Loucy (cell line): ENCODE results near the gene GLT6D1.

Source experiments
- H2AFZ ChIP-seq: fragments of 200-600 bp; sonication (generic); 2 replicates; pipeline ENCODE4 v1.6.0; 2016; ENCODE audit warnings: antibody characterized with exemption, mild to moderate bottlenecking, low read length, moderate library complexity
- H3F3A ChIP-seq: fragments of 200-600 bp; 2 replicates; pipeline ENCODE4 v1.6.0; 2016; ENCODE audit warnings: antibody characterized with exemption, low read depth, mild to moderate bottlenecking
- H3K27me3 ChIP-seq: fragments of 200-600 bp; sonication (generic); 2 replicates; pipeline ENCODE4 v1.6.1; 2014; ENCODE audit warnings: low read length, mild to moderate bottlenecking; ENCODE audit not compliant: insufficient read depth, poor library complexity, severe bottlenecking
- H3K36me3 ChIP-seq: fragments of 200-600 bp; sonication (generic); 2 replicates; pipeline ENCODE4 v1.6.1; 2016; ENCODE audit warnings: low read length; ENCODE audit not compliant: insufficient read depth
- H3K4me1 ChIP-seq: fragments of 200-600 bp; sonication (generic); 2 replicates; pipeline ENCODE4 v1.5.1; 2014; ENCODE audit warnings: low read length, mild to moderate bottlenecking; ENCODE audit not compliant: insufficient read depth, poor library complexity, severe bottlenecking
- H3K4me2 ChIP-seq: fragments of 200-600 bp; sonication (generic); 2 replicates; pipeline ENCODE4 v1.6.0; 2014; ENCODE audit warnings: antibody characterized with exemption, low read length, low read depth, mild to moderate bottlenecking; ENCODE audit not compliant: poor library complexity, severe bottlenecking
- H3K4me3 ChIP-seq: fragments of 200-600 bp; sonication (generic); 2 replicates; pipeline ENCODE4 v1.5.1; 2014; ENCODE audit warnings: low read length, mild to moderate bottlenecking, mixed read lengths; ENCODE audit not compliant: poor library complexity, severe bottlenecking
- H3K79me2 ChIP-seq: fragments of 200-600 bp; sonication (generic); 2 replicates; pipeline ENCODE4 v1.6.1; 2014; ENCODE audit warnings: low read length; ENCODE audit not compliant: insufficient read depth
- H3K9ac ChIP-seq: fragments of 200-600 bp; sonication (generic); 2 replicates; pipeline ENCODE4 v1.6.0; 2014; ENCODE audit warnings: mild to moderate bottlenecking, low read depth, low read length, moderate library complexity; ENCODE audit not compliant: poor library complexity, severe bottlenecking
- H3K9me2 ChIP-seq: fragments of 200-600 bp; sonication (generic); replicated peaks from 2 replicates; pipeline ENCODE4 v1.6.1; 2016; ENCODE audit warnings: low read depth, low read length, mixed read lengths
- H3K9me3 ChIP-seq: fragments of 200-600 bp; sonication (generic); 2 replicates; pipeline ENCODE4 v1.6.1; 2014; ENCODE audit warnings: mild to moderate bottlenecking, antibody characterized with exemption, low read length, low read depth; ENCODE audit not compliant: insufficient read depth
- H4K20me1 ChIP-seq: fragments of 200-600 bp; sonication (generic); 2 replicates; pipeline ENCODE4 v1.6.0; 2014; ENCODE audit warnings: antibody characterized with exemption, low read length, mild to moderate bottlenecking; ENCODE audit not compliant: insufficient read depth, poor library complexity, severe bottlenecking
- CTCF ChIP-seq: fragments of 200-600 bp; sonication (generic); conservative IDR thresholded peaks from 2 replicates; pipeline ENCODE4 v1.5.1; 2014; ENCODE audit warnings: mild to moderate bottlenecking, antibody characterized with exemption, low read length
- EZH2phosphoT487 ChIP-seq: fragments of 200-600 bp; IDR thresholded peaks from 2 replicates; pipeline ENCODE4 v1.6.1; 2018; ENCODE audit warnings: antibody characterized with exemption, mild to moderate bottlenecking, moderate library complexity, borderline replicate concordance

Gene GLT6D1

GRCh38 chr9:135648494-135649410, 9.4 kb upstream of the GLT6D1 start:
- Histone ChIP-seq H4K20me1 (no peaks in the 10 kb centered on the region), H3K79me2 (no peaks in the 10 kb centered on the region), H3K4me1 (no peaks in the 10 kb centered on the region), H3K9me2 (no peaks in the 10 kb centered on the region), H3K9ac (no peak overlapping the region), H3K4me3 (no peak overlapping the region), H3K9me3 (peaks cover 15% of the 10 kb centered on the region; the same call in 1 of the 2 replicates), H3K27me3 (no peaks in the 10 kb centered on the region), H3K36me3 (no peaks in the 10 kb centered on the region), H2AFZ (no peak overlapping the region), H3F3A (no peaks in the 10 kb centered on the region), H3K4me2 (no peak overlapping the region)
- TF ChIP-seq EZH2phosphoT487 (no peak), CTCF (no peak)

GRCh38 chr9:135647884-135648283, 8.5 kb upstream of the GLT6D1 start:
- Histone ChIP-seq H3K4me2 (no peak overlapping the region), H2AFZ (no peak overlapping the region), H3F3A (no peaks in the 10 kb centered on the region), H3K9ac (no peak overlapping the region), H3K79me2 (no peaks in the 10 kb centered on the region), H4K20me1 (no peaks in the 10 kb centered on the region), H3K9me3 (peaks cover 15% of the 10 kb centered on the region; the same call in 1 of the 2 replicates), H3K36me3 (no peaks in the 10 kb centered on the region), H3K27me3 (no peaks in the 10 kb centered on the region), H3K4me3 (no peak overlapping the region), H3K4me1 (no peaks in the 10 kb centered on the region), H3K9me2 (no peaks in the 10 kb centered on the region)
- TF ChIP-seq EZH2phosphoT487 (no peak), CTCF (no peak)

GRCh38 chr9:135644631-135645218, 5.4 kb upstream of the GLT6D1 start:
- H3K27me3 ChIP-seq, result no peaks in the 10 kb centered on the region
- no peak overlapping the region for H3K4me3 ChIP-seq
- H3K79me2 ChIP-seq, result no peaks in the 10 kb centered on the region
- TF ChIP-seq EZH2phosphoT487, result no peak
- H2AFZ ChIP-seq, result no peak overlapping the region
- no peaks in the 10 kb centered on the region for H3K9me2 ChIP-seq
- H3K36me3 ChIP-seq, result no peaks in the 10 kb centered on the region
- H3K9ac ChIP-seq, result no peak overlapping the region
- H3F3A ChIP-seq, result no peaks in the 10 kb centered on the region
- H4K20me1 ChIP-seq, result no peaks in the 10 kb centered on the region
- H3K9me3 ChIP-seq, result peaks cover 20% of the 10 kb centered on the region; the same call in 1 of the 2 replicates
- H3K4me2 ChIP-seq, result no peak overlapping the region
- H3K4me1 ChIP-seq, result no peaks in the 10 kb centered on the region
